ENCODE data around the gene TCF4.

DNA sequence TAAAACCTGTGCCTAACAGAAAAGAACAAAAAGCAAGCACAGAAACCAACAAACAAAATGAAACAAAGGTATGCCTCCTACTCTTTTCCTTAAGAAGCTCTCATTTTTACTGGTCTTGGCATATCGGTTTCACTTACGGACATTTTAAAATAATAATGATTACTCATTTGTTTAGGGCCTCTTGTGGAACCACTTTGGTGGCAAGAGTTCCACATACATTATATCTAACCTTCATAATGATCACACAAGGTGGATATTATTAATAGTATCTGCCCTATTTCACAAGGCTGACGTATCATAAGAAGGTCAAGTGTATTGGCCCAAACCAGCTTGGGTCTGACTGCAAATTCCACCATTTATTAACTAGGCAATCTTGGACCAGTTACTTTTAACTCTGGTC lies 304.7 kb downstream of the TCF4 start:
- TF ChIP-seq POLR2A (IDR thresholded peaks at IDR 0.05), result no peak
- no peak for TF ChIP-seq CTCF (IDR thresholded peaks at IDR 0.05)
- TF ChIP-seq POLR2AphosphoS5 (IDR thresholded peaks at IDR 0.05), result no peak

All from stomach (tissue), 4 donors.